NCI-H146 (cell line): ENCODE data around the gene SLC8B1.
"Not testable (repeated sequence)": the region's sequence is repeated elsewhere in the genome, so short reads cannot be mapped to it uniquely, and the experiment has no call there.

ENCODE experiments used
- DNase-seq: peaks from one replicate; lab custom pipeline; 2025; lab: John Stamatoyannopoulos, UW

The SLC8B1 gene

DNA sequence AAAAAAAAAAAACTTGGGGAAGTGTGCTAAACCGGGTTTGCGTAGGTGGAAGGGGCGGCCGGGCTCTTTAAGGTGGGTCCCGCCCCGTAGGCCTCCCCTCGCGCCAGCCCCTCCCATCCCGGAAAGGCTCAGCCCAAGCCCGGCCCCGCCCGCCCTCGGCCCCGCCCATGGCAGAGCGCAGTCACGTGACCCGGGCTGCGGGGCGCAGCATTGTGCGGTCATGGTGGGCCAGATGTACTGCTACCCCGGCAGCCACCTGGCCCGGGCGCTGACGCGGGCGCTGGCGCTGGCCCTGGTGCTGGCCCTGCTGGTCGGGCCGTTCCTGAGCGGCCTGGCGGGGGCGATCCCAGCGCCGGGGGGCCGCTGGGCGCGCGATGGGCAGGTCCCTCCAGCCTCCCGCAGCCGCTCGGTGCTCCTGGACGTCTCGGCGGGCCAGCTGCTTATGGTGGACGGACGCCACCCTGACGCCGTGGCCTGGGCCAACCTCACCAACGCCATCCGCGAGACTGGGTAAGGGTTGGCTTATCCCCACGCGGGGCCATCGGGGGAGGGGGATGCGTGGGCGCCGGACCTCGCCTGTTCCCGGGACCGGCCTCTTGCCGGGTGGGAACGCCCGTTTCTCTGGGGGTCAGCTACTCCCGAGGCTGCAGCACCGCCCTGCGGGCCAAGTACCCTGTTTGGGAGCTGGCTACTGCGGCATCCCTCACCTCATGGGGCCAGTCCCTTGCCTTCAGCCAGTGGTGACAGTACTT is 23.6 kb upstream of the SLC8B1 start, which contains the start of gene PLBD2:
Gene PLBD2, plus strand, starts transcription at position 207 of the 752 bp plus-strand sequence. Its CDS starts 14 bp downstream, at position 221.
- peak; percentile 94 for DNase-seq

DNA sequence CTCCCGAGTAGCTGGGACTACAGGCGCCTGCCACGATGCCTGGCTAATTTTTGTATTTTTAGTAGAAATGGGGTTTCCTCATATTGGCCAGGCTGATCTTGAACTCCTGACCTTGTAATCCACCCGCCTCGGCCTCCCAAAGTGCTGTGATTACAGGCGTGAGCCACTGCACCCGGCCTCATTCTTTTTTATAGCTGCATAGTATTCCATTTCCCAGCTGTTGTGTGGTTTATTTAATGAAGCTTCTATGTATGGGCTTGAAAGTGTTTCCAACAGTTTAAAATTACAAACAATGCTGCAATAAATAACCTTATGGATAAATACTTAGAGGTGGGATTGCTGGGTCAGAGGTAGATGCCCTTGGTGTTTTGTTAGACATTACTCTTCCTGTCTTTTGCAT is 19.3 kb upstream of the SLC8B1 start:
- DNase-seq = not testable (repeated sequence)

DNA sequence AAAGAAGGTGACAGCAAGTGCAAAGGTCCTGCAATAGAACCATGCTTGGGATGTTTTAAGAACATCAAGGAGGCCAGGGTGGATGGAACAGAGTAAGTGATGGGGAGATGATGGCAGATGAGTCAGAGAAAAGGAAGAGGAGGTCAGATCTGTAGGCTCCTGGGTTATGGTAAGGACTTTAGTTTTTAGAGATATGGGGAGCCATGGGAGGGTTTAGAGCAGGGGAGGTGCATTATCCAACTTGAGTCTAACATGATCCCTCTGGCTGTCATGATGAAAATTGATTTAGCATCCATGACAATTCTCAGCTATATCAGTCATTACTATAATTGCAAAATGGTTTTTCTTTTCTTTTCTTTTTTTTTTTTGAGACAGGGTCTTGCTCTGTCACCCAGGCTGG is 16.2 kb upstream of the SLC8B1 start:
- DNase-seq = no peak

DNA sequence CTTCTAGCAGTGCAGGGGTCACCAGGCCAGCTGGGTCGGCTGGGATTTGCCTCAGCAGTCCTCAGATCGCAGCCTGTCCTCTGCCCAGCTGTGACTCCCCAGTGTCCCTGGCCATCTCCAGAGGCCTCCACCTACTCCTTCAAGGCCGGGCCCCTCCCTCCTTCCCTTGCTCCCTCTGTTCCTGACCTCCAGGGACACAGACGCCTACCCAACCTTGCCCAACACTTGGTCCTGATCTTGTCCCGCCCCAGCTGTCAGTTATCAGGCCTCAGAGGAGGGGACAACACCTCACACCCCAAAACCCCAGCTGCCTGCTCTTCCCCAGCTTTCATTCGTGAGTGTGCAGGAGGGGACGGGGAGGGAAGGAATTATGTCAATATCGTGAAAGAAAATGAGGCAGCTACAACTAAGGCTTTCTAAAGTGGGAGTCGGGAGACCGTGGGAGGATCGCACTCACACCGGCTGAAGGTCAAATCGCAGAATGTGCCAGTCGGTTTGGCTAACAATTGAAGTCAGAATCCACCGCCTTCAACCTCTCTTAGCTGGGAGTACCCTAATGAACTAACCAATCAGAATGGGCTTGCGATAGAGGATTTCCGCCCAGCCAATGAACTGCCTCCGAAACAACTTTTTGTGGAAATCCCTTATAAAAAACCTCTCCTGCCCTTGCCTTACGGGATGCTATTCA is 14.1 kb upstream of the SLC8B1 start:
- no peak for DNase-seq

DNA sequence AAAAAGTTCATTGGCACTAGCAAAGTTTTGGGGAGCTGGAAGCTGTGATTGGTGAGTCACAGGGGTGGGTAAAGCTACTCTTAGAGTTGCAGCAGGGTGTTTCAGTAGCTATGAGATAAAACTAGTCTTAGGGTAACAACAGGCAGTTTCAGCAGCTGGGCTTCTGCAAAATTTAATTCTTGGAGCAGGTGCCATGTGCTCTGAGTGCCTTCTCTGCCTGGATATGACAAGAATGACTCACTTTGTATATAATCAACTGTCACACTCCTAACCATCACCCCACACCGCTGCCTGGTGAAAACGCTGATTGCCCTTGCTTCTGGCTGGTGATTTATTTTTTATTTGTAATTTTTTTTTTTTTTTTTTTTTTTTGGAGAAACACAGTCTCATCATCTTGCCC is 13.0 kb upstream of the SLC8B1 start:
- no peak for DNase-seq

DNA sequence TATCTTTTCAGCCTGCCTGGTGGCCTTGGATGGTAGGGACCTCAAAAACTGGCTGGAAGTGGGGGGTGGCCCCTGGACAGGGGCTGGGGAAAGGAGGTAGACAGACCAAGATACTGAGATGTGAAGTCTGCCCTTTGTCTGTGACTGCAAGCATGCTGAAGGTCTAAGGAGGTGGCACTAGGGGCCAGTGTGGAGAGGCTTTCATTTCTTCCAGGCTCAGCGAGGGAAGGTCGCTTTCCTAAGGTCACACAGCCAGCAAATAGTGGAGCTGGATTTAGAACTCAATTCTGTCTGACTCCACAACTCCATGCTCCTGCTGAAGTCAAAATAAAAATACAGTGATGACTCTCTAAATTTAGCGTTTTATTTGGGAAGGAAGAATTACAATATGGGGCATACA is 12.2 kb upstream of the SLC8B1 start:
- DNase-seq = no peak

DNA sequence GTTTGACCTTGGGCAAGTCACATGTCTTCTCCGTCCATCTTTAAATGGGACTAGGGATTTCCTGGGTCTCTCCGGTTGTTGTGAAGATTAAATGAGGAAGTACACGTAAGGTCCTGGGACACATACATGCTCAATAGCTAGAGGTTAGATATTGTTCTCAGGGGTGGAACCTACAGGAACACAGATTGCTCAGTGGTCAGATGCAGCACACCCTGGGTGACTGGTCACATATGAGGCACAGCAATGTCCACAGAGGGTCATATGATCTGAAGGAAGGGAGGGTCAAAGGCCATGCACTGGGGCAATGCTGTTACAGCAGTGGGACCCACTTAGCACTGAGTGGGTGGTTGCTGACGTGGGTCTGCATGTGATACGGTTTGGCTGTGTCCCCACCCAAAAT is 11.4 kb upstream of the SLC8B1 start:
- DNase-seq = no peak

DNA sequence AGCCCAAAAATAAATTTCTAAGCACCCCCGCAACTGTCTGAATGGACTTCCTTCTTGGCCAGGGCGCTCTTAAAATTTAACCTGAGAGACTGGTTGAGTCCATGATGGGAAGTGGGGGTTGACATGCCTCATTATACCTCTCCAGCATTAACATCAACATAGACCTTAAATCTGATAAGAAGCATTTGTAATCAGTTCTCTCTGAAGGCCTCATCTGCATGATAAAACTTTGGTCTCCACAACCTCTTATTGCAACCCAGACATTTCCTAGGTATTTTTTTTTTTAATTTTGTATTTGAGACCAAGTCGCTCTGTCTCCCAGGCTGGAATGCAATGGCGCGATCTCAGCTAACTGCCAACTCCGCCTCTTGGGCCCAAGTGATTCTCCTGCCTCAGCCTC is 10.4 kb upstream of the SLC8B1 start:
- no peak for DNase-seq

DNA sequence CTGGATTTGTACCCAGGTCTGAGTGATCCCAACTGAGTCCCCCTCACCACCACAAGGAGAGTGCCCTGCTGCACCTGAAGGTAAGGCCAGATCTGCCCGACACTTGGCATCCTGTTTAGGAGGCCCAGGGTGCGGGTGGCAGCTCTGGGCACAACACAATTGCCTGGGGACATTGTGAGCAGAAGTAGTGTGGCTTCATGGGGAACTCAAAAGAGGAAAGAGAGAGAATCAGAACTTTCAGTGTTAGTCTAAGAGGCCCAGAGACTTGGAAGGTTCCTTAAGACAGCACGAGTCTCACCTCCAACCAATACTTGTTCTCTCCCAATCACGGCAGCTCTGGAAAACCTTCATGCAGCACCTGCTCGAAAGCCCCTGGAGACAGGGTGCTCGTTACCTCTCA is 6.6 kb upstream of the SLC8B1 start:
- no peak for DNase-seq

DNA sequence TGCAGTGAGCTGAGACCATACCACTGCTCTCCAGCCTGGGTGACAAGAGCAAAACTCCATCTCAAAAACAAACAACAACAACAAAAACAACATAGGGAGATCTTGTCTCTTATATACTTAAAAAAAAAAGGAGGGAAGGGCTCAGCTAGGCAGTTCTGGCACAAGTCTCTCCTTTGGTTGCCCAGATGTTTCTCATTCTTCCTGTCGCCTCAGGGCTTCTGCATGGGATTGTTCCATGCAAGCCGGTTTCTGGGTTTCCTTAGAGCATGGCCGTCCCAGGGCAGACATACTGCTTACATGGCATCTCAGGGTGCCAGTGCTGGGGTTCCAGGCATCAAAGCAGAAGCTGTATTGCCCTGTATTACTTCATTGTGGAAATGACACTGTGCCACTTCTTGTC is 5.2 kb upstream of the SLC8B1 start:
- no peak for DNase-seq

DNA sequence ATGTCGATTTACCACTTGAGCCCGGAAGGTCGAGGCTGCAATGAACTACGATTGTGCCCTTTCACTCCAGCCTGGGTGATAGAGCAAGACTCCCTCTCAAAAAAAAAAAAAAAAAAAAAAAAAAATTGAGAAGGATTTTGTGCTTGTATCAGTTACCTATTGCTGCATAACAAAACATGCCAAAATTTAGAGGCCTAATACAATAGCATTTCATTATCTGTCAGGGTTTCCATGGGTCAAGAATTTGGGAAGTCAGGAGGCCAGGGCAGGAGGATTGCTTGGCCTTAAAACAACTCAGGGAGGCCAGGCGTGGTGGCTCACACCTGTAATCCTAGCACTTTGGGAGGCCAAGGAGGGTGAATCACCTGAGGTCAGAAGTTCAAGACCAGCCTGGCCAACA is 4.6 kb upstream of the SLC8B1 start:
- DNase-seq = no peak

DNA sequence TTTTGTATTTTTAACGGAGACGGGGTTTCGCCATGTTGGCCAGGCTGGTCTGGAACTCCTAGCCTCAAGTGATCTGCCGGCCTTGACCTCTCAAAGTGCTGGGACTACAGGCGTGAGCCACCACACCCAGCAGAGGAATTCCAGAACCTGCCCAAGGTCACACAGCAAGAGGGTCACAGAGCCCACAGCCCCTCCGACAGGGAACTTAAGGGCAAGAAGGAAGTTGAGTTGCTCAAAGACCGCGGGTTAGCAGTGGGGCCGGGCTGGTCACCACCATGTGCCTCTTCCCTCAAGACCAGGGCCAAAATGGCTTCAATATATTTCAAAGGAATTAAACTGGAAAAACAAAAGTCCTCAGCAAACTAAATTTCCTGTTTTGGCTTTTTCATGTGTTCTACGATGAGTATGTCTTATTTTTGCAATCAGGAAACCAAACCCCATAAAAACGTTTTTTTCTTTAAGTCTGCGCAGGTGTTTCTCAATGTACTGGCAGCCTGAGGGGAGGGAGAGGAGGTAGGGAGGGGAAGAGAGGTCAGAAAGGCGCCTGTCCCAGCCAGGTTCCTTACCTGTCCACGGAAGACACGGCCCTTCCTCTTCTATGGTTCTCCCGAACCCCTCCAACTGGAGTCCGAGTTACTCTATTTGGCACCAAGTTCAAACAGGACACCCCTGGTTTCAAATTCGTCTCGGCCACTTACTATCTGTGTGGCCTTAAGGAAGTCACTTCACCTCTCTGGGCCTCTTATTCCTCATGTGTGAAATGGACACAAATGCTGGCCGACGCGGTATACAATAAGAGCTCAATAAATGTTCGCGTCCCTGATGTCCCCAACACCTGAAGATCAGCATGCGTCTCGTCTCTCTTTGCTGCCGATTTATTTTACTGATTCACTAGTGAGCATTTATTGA is 778 bp downstream of the SLC8B1 start:
- DNase-seq = no peak

DNA sequence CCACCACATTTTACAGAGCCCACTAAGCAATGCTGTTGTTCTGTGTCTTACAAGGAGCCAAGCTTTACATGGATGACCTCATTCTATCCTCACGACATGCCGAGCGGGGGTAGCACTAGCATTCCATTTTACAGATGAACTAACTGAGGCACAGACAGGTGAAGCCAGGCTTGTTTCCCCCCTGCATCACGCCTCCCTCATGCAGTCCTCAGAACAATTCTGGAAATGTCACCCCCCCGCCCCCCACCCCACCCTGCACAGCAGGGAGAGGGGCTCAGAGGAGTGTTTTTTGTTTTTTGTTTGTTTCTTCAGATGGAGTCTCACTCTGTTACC is 1.5 kb downstream of the SLC8B1 start:
- no peak for DNase-seq

DNA sequence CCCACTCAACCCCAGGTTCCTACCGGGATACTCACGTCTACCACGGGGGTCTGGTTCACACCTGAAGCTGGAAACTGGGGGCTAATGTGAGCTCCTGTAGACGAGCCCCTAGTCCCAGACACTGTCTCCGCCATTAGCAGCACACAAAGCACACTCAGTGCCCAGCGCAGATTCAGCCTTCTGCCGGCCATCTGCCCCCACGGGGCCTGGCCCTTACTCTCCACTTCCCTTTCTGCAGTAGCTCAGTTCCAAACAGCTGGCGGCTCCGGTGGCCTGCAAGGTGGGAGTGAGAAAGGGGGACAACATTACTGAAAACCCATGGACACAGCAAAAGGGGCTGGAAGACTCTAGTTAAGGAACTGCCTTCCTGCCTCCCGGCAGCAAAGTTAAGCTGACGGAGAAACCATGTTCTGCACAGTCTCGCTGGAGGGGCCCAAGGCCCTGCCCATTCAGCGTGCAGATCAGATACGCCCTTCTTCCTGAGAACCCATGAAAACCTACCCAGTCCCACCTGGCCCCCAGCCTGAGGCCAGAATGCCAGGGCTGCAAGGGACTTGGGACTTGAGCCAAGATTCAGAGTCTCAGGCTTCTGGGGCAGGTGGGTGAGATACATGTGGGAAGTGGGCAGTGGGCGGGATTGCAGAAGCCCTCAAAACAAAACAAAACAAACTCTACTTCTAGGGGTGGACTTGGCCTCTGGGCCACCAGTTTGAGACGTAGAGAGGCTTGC is 2.1 kb downstream of the SLC8B1 start:
- no peak for DNase-seq

DNA sequence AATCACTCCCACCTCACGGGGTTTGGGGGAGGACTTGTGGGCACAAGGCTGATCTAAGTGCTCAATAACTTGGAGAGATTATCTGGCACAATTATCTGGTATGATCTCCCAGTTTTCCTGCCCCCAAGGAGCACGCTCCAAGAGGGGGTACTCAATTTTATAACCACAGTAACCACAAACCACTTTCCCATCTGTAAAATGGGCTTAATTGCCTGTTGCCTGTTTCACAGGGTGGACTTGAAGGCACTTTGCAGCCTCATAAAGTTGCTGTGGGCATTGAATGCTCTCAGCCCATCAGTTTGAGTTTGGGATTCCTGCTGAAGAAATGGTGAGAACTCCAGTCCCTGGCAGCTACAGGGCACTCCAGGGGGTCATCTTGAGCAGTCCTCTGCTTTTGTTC is 4.4 kb downstream of the SLC8B1 start:
- no peak for DNase-seq

DNA sequence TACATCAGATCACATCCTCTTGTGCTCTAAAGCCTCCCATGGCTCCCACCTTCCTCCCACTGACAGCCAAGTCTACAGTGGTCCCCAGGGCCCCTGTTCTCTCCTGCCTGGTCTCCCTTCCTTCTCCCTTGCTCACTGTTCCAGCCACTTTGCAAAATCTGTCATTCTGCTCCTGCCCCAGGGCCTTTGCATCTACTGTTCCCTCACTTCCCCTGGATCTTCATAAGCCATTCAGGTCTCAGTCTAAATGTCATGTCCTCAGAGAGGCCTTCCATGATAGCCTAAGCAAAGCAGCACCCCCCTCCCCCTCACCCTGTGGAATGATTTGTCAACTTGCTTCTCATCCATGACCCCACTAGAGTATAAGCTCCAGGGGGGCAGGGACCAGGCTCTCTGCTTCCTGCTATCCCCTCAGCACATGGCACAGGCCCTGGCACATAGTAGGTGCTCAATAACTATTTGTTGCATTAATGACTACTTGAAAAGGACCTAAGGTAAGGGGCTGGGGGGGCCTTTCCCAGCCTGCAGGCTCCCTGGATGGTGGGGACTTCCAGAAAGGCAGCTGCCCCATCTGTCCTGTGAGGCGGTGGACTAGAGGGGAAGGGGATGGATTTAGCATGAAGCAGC is 5.0 kb downstream of the SLC8B1 start:
- DNase-seq = no peak

DNA sequence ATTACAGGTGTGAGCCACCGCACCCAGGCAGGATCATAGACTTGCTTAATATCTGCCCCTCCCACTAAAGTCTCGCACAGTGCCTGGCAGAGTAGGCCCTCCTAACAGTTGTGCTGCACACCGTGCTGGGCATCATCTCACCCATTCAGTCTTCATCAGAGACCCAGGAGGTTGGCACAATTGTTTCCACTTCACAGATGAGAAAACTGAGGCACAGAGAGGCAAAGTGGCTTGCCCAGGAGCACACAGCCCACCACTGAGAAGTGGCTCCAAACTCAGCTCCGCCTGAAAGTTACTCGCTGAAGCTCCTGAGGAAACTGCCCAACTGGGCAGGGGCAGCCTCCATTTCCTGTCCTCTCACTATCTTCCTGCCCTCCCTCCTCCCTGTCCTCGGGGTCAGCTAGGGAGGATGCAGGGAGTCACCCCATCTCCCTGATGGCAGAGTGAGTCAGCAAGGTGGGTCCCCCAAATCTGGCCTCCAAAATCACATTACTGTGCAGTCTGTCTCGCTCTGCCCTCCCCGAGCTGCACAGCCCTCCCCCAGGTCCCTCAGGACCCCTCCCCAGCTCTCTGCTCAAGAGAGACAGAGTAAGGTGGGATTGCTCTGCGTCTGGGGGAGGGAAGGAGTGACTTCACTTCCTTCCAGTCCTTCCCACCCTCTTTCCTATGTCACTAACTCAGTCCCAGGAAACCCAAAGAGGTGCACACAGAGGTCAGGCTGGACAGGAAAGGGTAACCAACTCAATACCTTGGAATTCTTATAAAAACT is 5.7 kb downstream of the SLC8B1 start:
- DNase-seq = no peak

DNA sequence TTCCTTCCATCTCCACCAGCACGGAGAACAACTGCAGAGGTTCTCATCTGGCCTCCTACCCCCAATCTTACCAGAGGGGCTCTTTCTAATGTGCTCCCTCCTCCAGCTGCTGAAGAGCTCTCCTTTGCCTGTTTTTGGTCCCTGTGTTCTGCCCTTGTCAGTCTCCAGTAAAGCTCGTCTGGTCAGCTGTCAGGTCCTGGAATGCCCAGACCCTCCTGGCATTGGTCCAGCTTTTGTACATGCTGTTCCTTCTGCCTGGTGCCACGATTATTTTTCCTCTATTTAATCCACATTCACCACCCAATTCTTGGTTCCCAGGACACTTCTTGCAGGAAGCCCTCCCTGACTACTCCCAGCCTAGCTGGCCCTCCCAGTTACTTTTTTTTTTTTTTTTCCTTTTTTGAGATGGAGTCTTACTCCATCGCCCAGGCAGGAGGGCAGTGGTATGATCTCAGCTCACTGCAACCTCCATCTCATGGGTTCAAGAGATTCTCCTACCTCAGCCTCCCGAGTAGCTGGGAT is 6.5 kb downstream of the SLC8B1 start:
- no peak for DNase-seq

DNA sequence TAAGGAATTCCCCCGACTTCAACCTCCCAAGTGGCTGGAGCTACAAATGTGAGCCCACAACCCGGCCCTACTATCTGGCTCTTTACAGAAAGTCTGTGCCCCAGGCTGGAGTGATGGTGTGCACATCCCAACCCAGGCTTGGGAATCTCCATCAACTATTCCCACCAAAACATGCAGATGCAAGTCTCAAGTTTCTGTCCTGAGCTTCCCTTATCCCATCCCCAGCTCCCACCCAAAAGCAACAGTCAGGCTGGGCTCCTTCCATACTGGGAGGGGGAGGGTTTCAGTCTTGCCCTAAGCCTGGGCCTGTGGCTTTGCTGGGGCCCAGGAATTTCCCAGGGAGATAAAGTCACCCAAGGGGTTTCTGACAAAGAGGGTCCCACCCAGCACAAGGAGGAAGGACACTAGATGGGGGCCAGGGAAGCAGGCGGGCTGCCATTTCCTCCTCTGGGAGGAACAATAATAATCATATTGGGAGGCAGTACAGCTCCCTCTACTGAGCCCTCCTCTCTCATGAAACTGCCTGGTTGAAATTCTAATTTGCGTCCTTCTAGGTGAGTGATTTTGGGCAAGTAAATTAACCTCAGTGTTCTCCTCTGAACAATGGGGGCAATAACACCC is 8.0 kb downstream of the SLC8B1 start:
- no peak for DNase-seq

DNA sequence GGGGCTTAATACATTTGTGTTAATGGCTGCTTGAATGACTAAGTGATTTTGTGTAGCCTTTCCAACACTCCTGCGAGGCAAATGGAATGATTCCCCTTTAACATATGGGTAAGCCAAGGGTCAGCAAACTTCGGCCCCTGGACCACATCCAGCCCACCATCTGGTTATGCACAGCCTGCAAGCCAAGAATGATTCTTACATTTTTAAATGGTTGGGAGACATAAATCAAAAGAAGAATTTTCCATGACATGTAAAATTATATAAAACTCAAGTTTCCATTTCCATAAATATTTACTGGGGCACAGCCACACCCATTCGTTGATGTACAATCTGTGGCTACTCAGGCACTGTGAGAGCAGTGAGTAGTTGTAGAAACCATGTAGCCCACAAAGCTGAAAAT is 9.0 kb downstream of the SLC8B1 start:
- DNase-seq = no peak
